Activated naive CD4-positive, alpha-beta T cell treated with anti-CD3 and anti-CD28 coated beads, Interleukin-2, amount 50 U/mL, for 16 hours (primary cell): Measurements from ENCODE around the gene PAF1.
"Not testable (repeated sequence)": the region's sequence is repeated elsewhere in the genome, so short reads cannot be mapped to it uniquely, and the experiment has no call there.

Experiments used
- DNase-seq: peaks from one replicate; pipeline ENCODE4 v3.0.0-alpha.2; 2020

Gene PAF1

DNA sequence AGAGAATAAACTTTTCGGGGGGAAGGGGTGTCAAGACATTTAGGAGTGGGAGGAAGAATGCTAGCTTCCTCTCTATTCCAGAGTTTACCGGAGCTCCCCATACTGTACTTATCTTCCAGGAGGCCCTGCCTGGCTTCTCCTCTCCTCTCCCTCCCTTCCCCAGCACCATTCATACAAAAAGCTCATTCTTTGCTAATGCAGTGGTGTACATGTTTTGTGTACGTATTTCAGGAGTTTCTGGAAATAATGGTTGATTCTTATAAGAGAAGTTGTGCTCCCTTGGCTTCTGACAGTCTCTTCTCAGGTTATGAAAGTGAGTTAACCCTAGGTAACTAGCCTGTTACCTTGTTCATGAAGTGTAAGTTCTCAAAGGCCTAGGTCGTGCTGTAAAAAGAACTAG lies 41.6 kb downstream of the PAF1 start:
- no peak for DNase-seq

DNA sequence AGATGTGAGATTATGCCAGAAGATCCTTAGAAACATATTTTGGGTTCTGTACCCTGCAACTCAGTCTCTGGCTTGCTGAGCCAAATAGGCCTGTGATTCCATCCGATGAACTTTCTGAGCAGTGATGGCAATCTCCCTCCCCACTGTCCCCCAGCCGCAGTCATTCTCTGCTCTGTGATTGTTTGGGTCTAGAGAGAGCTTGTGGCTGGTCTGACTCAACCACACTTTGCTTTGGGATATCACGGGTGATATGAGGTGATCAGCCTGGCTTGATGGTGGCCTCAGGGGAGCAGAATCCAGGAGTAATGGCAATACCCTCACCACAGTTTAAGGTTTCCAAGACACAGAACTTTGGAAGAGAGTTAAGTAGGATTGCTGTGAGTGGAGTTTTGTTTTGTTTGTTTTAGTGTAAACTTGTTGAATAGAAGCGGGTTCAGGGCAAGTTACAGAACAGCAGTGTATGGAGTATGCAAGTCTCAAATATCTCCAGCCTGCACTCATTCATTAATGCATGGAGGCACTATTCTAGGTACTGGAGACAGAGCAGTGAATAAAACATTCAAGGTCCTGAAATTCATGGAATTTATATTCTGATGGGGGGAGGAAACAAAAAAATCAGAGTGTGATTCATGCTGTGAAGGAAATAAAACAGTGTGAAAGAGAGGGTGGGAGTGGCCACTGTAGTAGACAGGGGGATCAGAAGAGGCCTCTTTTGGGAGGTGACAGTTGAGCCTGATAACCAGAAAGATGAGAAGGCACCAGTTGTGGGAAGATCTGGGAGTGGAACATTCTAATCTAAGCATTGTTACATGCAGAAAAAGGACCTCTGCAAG lies 43.4 kb downstream of the PAF1 start:
- DNase-seq: no peak

DNA sequence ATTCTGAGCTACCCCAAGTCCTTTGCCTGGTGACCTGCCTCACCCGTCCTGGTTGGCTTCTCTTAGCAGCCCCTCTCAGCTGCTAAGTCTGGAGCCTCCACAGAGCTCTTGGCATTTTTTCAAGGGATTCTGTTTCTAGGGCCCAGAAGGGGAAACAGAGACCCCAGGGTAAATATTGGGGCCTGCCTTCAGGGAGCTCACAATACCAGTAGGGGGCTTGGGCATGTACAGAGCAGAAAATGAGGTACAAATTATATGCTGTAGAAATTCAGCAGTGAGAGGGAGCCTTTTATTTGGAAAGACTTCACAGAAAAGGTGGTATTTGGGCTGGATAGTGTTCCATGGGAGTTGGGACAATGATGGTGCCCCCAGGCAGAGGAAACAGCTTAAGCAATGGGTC lies 45.0 kb downstream of the PAF1 start:
- no peak for DNase-seq

DNA sequence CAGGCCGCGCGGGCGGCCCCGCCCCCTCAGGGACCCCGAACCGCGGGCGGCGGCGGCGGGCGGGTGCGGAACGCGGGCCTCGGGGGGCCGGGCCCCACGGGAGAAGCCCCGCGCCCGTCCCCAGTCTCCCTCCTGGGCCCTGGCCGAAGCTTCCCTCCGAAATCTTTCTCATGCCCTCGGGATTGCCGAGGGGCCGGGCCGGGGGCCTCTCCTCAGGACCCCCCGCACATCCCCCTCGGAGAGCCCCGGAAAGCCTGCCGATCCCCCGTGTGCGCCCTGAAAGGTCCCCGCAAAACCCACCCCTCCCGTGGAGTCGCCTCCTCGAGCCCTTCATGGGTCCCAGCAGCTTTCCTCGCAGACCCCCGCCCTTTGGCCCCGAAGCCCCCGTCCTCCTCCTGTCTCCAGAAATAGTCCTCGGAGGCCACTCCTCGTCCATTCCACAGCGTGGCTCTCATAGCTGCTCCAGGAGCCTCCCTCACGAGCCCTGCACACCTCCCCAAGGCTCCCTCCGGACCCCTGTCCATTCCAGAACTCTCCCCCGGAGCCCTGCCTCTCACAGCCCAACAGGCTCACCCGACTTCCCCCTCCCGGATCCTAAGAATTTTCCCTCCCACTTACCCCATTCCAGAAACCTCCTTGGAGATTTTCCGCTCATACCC lies 48.1 kb downstream of the PAF1 start:
- DNase-seq: no peak

DNA sequence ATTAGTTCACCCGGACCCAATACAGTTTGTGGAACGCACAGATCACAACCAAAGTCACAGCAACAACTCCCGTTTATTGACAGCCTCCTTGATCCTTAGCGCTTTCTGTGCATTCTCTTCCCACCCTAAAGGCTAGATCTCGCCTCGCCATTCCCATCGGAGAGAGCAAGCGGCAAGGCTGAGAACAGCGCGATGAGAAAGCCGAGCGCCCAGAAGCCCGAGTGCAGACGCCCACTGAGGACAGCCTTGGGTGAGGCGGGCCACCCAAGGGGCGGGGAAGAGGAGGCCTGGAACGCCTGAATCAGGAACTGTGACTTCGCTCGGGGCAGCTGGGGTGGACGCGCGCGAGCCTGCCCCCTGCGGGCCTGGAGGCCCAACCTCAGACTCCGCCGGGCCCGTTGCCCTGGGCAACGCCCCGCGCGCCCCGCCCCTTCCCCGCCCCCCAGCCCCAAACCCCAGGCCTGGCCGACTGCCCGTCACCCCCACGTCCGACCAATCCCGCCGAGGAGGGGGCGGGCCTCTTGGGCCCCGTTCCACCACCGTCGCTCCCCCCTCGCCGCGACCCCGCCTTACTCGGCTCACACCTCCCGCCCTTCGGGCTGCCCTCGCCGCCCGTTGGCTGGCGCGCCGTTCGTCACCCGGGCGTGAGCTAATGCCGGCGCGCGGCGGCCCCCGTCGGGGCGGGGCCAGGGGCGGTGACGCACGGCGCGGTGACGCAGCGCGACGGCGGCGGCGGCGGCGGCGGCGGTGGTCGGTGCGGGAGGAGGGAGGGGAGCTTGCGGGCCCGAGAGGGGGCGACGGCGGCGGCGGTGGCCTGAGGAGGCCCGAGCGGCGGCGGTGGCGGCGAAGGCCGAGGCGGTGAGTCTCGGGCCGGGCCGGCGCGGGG lies 48.9 kb downstream of the PAF1 start, which contains the start of gene SAMD4B:
SAMD4B (plus strand) TSS at position 703 of the 886 bp plus-strand sequence. CDS start 14,473 bp downstream, outside the sequence.
- peak; percentile 100 for DNase-seq

DNA sequence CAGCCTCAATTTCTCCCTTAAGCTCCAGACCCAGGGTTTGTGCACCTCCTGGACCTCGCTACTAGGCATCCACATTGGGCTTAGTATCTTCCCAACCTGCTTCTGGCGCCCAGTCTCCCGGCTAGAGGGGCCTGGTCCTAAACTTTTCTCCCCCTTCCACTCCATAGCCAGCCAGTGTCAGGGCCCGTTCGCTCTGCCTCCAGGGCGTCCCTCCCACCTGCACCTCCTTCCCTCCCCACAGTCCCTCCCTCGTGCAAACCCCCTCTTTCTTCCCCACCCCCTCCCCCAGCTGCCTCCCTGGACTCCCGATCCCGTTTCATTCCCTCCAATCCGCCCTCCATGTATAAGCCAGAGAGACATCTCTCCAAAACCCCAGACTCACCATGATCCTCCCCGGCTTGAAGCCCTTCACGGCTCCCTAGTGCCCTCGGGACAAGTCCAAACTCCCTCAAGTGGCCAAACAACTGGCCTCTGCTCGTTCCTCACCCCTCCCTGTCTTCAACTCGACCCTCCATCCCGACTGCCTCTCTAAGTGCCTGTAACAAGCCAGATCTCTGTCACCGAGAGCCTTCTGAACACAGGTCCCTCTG lies 49.7 kb downstream of the PAF1 start:
- no peak for DNase-seq

DNA sequence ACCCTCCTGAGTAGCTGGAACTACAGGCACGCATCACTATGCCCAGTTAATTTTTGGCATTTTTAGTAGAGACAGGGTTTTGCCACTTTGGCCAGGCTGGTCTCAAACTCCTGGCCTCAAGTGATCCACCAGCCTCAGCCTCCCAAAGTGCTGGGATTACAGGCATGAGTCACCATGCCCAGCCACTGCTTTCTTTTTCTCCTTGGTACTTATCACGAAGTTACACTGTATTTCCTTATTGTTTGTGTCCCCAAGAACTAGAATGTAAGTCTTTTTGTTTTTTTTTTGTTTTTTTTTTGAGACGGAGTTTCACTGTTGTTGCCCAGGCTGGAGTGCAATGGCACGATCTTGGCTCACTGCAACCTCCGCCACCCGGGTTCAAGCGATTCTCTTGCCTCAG lies 50.8 kb downstream of the PAF1 start:
- DNase-seq: not testable (repeated sequence)

DNA sequence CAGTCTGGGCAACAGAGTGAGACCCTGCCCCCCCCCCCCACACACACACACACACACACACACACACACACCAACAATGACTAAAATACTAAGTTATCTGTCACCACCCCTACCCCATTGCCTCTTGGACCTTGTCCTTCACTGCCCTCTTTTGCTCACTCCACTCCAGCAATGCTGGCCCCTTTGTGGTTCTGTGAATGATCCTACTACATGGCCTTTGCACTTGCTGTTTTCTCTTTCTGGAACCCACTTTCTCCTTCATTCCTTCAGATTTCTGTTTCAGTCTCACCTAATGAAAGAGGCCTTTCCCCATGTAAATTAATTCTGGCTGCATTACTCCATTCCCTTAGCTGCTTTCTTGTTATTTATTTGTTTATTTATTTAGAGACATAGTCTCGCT lies 51.2 kb downstream of the PAF1 start:
- no peak for DNase-seq

DNA sequence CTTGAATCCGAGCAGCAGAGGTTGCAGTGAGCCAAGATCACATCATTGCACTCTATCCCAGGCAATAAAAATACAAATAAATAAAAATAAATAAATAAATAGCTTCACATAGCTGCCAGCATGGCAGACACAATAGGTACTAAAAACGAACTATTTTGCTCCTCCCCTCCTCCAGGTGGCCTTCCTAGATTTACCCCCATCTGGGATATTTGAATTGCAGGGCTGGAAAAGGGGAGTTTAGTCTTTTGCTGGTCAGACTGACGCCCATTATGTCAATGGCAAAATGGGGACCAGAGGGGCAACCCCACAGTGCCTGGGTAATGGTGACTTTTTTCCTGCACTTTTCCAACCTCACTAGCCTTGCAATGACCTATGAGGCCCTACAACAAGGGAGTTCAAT lies 54.4 kb downstream of the PAF1 start:
- no peak for DNase-seq
